Body of pancreas (tissue), 4 donors: ENCODE measurements around the gene SSUH2.

Experiments
- POLR2A ChIP-seq, 3 donors: fragments of 450-650 bp; IDR thresholded peaks; one replicate each; pipeline ENCODE4 v1.6.1; 2016; ENCODE audit warnings: antibody characterized with exemption in 3 of 3, mild to moderate bottlenecking in 2 of 3
- TF ChIP-seq, protein P1 (sequence below), 7 experiments: fragments of 450-650 bp in 4 of 7; fragments of 200-600 bp in 3 of 7; sonication (generic) in 3 of 7; IDR thresholded peaks; one replicate each; pipeline ENCODE4 v1.5.1; 2016 to 2019; ENCODE audit warnings: antibody characterized with exemption in 7 of 7

GRCh38 chr3:8658306-8659212, 14.0 kb upstream of the SSUH2 start:
- TF ChIP-seq POLR2A (IDR thresholded peaks at IDR 0.05) = no peak
- TF ChIP-seq, protein P1, sequence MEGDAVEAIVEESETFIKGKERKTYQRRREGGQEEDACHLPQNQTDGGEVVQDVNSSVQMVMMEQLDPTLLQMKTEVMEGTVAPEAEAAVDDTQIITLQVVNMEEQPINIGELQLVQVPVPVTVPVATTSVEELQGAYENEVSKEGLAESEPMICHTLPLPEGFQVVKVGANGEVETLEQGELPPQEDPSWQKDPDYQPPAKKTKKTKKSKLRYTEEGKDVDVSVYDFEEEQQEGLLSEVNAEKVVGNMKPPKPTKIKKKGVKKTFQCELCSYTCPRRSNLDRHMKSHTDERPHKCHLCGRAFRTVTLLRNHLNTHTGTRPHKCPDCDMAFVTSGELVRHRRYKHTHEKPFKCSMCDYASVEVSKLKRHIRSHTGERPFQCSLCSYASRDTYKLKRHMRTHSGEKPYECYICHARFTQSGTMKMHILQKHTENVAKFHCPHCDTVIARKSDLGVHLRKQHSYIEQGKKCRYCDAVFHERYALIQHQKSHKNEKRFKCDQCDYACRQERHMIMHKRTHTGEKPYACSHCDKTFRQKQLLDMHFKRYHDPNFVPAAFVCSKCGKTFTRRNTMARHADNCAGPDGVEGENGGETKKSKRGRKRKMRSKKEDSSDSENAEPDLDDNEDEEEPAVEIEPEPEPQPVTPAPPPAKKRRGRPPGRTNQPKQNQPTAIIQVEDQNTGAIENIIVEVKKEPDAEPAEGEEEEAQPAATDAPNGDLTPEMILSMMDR (IDR thresholded peaks at IDR 0.05) = no peak
